K562 (cell line): ENCODE measurements around the gene TSPAN18. TPM values are rescaled to one million over a fixed set of nuclear protein-coding genes. Genes with fewer than 3 reads are reported as not detected.

Experiments used
- ATAC-seq: fragments of 200-7000 bp; cut with Tn5 transposase; 3 replicates; pipeline ENCODE4 v1.9.1; 2020; ENCODE audit warnings: moderate library complexity
- BruUV-seq: library from RNA; stranded (reverse); fragments of 400-500 nt; replicated peaks from 2 replicates; lab custom pipeline; 2021; lab: Mats Ljungman, UMichigan
- CTCF ChIA-PET: fragments of 300-600 bp; formaldehyde crosslinking; extraction: SDS; loops from one replicate; lab custom pipeline; 2021; ENCODE audit warnings: low intra/inter-chr PET ratio; lab: Yijun Ruan, JAX
- POLR2A ChIA-PET: fragments of 300-600, 350-650 bp; sonication (Branson Sonifier 250); formaldehyde crosslinking; extraction: SDS; loops from one replicate; lab custom pipeline; 2021; ENCODE audit warnings: antibody characterized with exemption, inconsistent platforms; lab: Yijun Ruan, JAX
- DNase-seq, 4 experiments: peaks; one replicate each; pipeline versions ENCODE4 v3.0.0 to v3.0.0-alpha.2; 2011 to 2018; ENCODE audit warnings: low spot score in 3 of 4, mixed read lengths in 3 of 4; ENCODE audit errors: extremely low read depth in 1 of 4
- FAIRE-seq: peaks from 2 replicates; lab custom pipeline; 2011; peaks lifted over from hg19 to GRCh38; lab: Jason Lieb, UNC
- H2AFZ ChIP-seq: 2 replicates; pipeline ENCODE4 v1.6.0; 2011; ENCODE audit warnings: low read depth, low read length, control low read depth, inconsistent platforms
- H3K27ac ChIP-seq: fragments of 200-600 bp; 3 replicates; pipeline ENCODE4 v1.8.0; 2011; ENCODE audit warnings: low read depth, mild to moderate bottlenecking, control low read depth, inconsistent platforms, low read length, moderate library complexity, mixed read lengths; ENCODE audit errors: extremely low read depth
- H3K27me3 ChIP-seq, 2 experiments: fragments of 300-600 bp in 1 of 2; 2 replicates in 1 of 2; 3 replicates in 1 of 2; pipeline versions ENCODE4 v1.6.0 to v1.8.0; 2011; ENCODE audit warnings: inconsistent platforms in 2 of 2, low read length in 2 of 2, mild to moderate bottlenecking in 1 of 2, mixed read lengths in 1 of 2, moderate library complexity in 1 of 2; ENCODE audit not compliant: control insufficient read depth in 2 of 2, insufficient read depth in 2 of 2
- H3K36me3 ChIP-seq: fragments of 300-600 bp; 3 replicates; pipeline ENCODE4 v1.8.0; 2011; ENCODE audit warnings: mild to moderate bottlenecking, low read length, inconsistent platforms; ENCODE audit not compliant: control insufficient read depth, insufficient read depth
- H3K4me1 ChIP-seq, 2 experiments: fragments of 200-600 bp in 1 of 2; replicated peaks in 1 of 2; 2 replicates in 1 of 2; 3 replicates in 1 of 2; pipeline versions ENCODE4 v1.5.1 to v1.8.0; 2011; ENCODE audit warnings: inconsistent platforms in 2 of 2, low read length in 2 of 2, mild to moderate bottlenecking in 1 of 2, mixed read lengths in 1 of 2, moderate library complexity in 1 of 2; ENCODE audit not compliant: control insufficient read depth in 2 of 2, insufficient read depth in 2 of 2
- H3K4me2 ChIP-seq: 2 replicates; pipeline ENCODE4 v1.6.1; 2011; ENCODE audit warnings: low read length, control low read depth, inconsistent platforms, mixed read lengths; ENCODE audit not compliant: insufficient read depth
- H3K4me3 ChIP-seq: fragments of 200-600 bp; sonication (generic), shearing (Covaris generic); 2 replicates; pipeline ENCODE4 v1.5.1; 2016; ENCODE audit warnings: control low read depth, inconsistent platforms
- H3K79me2 ChIP-seq: fragments of 200-600 bp; 3 replicates; pipeline ENCODE4 v1.8.0; 2011; ENCODE audit warnings: low read length, inconsistent platforms; ENCODE audit not compliant: control insufficient read depth, insufficient read depth
- H3K9ac ChIP-seq, 2 experiments: 2 replicates each; pipeline versions ENCODE4 v1.6.0 to v1.6.1; 2011; ENCODE audit warnings: low read depth in 2 of 2, low read length in 2 of 2, control low read depth in 1 of 2, inconsistent platforms in 1 of 2, mild to moderate bottlenecking in 1 of 2, mixed read lengths in 1 of 2; ENCODE audit not compliant: insufficient read depth in 1 of 2
- H3K9me1 ChIP-seq: one replicate; pipeline ENCODE4 v1.6.0; 2011; ENCODE audit warnings: inconsistent platforms, mild to moderate bottlenecking, low read length, moderate library complexity; ENCODE audit not compliant: control insufficient read depth, insufficient read depth
- H3K9me3 ChIP-seq: replicated peaks from 2 replicates; pipeline ENCODE4 v1.5.1; 2011; ENCODE audit warnings: low read depth, low read length, inconsistent platforms; ENCODE audit not compliant: control insufficient read depth, insufficient read depth
- H4K20me1 ChIP-seq: replicated peaks from 2 replicates; pipeline ENCODE4 v1.6.1; 2011; ENCODE audit warnings: low read length, inconsistent platforms, mixed read lengths; ENCODE audit not compliant: control insufficient read depth, insufficient read depth
- CEBPG ChIP-seq, 3 experiments: fragments of 200-800 bp in 1 of 3; sonication (Bioruptor generic) in 1 of 3; sonication (generic) in 1 of 3; formaldehyde crosslinking in 1 of 3; IDR thresholded peaks in 2 of 3; conservative IDR thresholded peaks in 1 of 3; 2 replicates each; pipeline versions ENCODE4 v1.6.1 to v1.8.0; 2016 to 2022; ENCODE audit warnings: missing compliant biosample characterization in 2 of 3, missing genetic modification characterization in 2 of 3, mild to moderate bottlenecking in 1 of 3, missing genetic modification reagents in 1 of 3
- ELF4 ChIP-seq: fragments of 450-650 bp; formaldehyde crosslinking; IDR thresholded peaks from 2 replicates; pipeline ENCODE4 v1.4.0; 2022; ENCODE audit warnings: missing genetic modification characterization
- NCOA2 ChIP-seq, 2 experiments: fragments of 450-650 bp; IDR thresholded peaks; 2 replicates each; pipeline ENCODE4 v1.6.1; 2018; ENCODE audit warnings: mild to moderate bottlenecking in 2 of 2, moderate library complexity in 1 of 2; ENCODE audit not compliant: partially characterized antibody in 2 of 2
- NELFE ChIP-seq: IDR thresholded peaks from 2 replicates; pipeline ENCODE4 v1.6.1; 2011; ENCODE audit warnings: mild to moderate bottlenecking; ENCODE audit not compliant: insufficient read depth, insufficient read length
- NR1H2 ChIP-seq: sonication (generic); formaldehyde crosslinking; IDR thresholded peaks from 2 replicates; pipeline ENCODE4 v1.4.0; 2020; ENCODE audit warnings: mild to moderate bottlenecking, missing genetic modification reagents
- PHTF2 ChIP-seq: fragments of 250-450 bp; sonication (Bioruptor Pico); IDR thresholded peaks from 2 replicates; pipeline ENCODE4 v1.5.0; 2021; ENCODE audit warnings: mild to moderate bottlenecking
- ZBTB5 ChIP-seq: fragments of 450-650 bp; IDR thresholded peaks from 2 replicates; pipeline ENCODE4 v1.6.1; 2017; ENCODE audit warnings: antibody characterized with exemption
- WGBS: fragments of 100-300 bp; shearing (Covaris generic); methylation state at CpG from one replicate; pipeline ENCODE4 v1.1.6; 2016; ENCODE audit warnings: low coverage, mixed read lengths; ENCODE audit not compliant: insufficient coverage; ENCODE audit errors: missing lambda C conversion rate; 5-methylcytosine and 5-hydroxymethylcytosine counted together
- in situ Hi-C: fragments of 300-500 bp; cut with MboI; formaldehyde crosslinking; loops from 4 replicates; pipeline ENCODE4 v1.15.0; 2018; ENCODE audit warnings: inconsistent platforms, mixed read lengths
- intact Hi-C: fragments of 100-400 bp; cut with micrococcal nuclease; formaldehyde crosslinking; loops from 2 replicates; pipeline ENCODE4 v1.14.2; 2022
- polyA plus RNA-seq, 8 experiments: library from polyadenylated mRNA; depleted of rRNA in 4 of 8; stranded (reverse) in 5 of 8; unstranded in 3 of 8; fragments of >200 nt; fragmentation: Nextera tagmentation in 2 of 8; fragmentation: Illumina TruSeq in 1 of 8; extraction: Ambion mirVana in 2 of 8; extraction: Trizol in 1 of 8; gene quantifications; 2 replicates each; pipeline versions ENCODE4 v1.2.1 to v1.2.3, GENCODE V29; 2011 to 2014; ENCODE audit warnings: inconsistent platforms in 1 of 8, missing spikeins in 1 of 8
- total RNA-seq, 7 experiments: library from RNA; depleted of rRNA in 6 of 7; stranded (reverse); fragments of >200 nt in 6 of 7; fragmentation: Illumina TruSeq in 2 of 7; extraction: Trizol in 2 of 7; gene quantifications; 2 replicates each; pipeline versions ENCODE4 v1.2.1 to v1.2.3, GENCODE V29; 2011 to 2021; ENCODE audit warnings: low replicate concordance in 1 of 7
- TF ChIP-seq, protein P1 (sequence below): IDR thresholded peaks from 2 replicates; pipeline ENCODE4 v1.6.1; 2012; ENCODE audit warnings: low read depth, low read length, improper control_type of control experiment, borderline replicate concordance

The TSPAN18 gene
- total and polyA plus RNA-seq, 9 of the 15 experiments (the other 6 are each of a cell fraction or from before 2014, with no cell fraction given), result 0.17 to 0.35 (median 0.22) TPM; not detected in 4

DNA sequence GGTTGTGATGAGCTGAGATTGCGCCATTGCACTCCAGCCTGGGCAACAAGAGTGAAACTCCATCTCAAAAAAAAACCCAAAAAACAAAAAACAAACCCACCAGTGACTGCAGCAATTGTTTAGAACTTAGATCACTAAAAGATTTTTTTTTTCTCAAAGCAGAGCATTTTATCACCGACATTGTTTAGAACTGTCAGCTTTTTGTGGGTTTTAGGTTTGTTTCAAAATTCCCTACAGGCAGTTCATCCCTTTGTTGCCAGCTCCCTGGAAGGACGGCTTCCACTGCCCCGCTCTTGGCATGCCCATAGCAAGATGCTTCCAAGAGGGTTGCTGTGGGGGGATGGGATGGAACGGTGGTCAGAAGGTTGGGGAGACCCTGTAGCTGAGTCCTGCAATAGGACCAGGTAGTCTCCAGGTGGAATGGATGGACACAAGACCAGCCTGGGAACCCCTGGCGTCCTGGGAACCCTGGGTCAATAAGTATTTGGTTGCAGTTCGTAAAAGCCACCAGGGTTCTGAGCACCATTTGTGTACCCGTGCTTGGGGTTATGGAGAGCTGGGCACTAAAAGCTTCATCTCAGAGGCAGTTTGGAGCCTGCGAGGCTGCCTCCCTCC lies 46.7 kb downstream of the TSPAN18 start:
- no peak for TF ChIP-seq NR1H2
- TF ChIP-seq NCOA2 (IDR thresholded peaks at IDR 0.05; ENCODE audit: partially characterized antibody in 2 of 2), result no peak
- no peak for TF ChIP-seq CEBPG (CRISPR knock-in tag; IDR thresholded peaks at IDR 0.05)
- no peak for TF ChIP-seq CEBPG (tag; conservative IDR thresholded peaks at IDR 0.05 in 1 of 2, IDR thresholded peaks at IDR 0.05 in 1 of 2)
- no peak for TF ChIP-seq NELFE
- TF ChIP-seq, protein P1, sequence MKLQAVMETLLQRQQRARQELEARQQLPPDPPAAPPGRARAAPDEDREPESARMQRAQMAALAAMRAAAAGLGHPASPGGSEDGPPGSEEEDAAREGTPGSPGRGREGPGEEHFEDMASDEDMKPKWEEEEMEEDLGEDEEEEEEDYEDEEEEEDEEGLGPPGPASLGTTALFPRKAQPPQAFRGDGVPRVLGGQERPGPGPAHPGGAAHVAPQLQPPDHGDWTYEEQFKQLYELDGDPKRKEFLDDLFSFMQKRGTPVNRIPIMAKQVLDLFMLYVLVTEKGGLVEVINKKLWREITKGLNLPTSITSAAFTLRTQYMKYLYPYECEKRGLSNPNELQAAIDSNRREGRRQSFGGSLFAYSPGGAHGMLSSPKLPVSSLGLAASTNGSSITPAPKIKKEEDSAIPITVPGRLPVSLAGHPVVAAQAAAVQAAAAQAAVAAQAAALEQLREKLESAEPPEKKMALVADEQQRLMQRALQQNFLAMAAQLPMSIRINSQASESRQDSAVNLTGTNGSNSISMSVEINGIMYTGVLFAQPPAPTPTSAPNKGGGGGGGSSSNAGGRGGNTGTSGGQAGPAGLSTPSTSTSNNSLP, result no peak
- TF ChIP-seq PHTF2 (CRISPR knock-in tag), result no peak
- no peak for TF ChIP-seq ELF4 (CRISPR knock-in tag)
- TF ChIP-seq ZBTB5, result no peak
- 23% methylated on average over 9 of the region's 9 CpGs for WGBS
- peaks cover 4 to 14% of the 10 kb centered on the region in 2 experiments; a peak in 3 of 5 replicates for H3K27me3 ChIP-seq
- H4K20me1 ChIP-seq, result peaks cover 5% of the 10 kb centered on the region; the same call in 1 of the 2 replicates
- H3K79me2 ChIP-seq, result no peaks in the 10 kb centered on the region
- no peaks in the 10 kb centered on the region for H3K9me3 ChIP-seq
- H2AFZ ChIP-seq, result no peak overlapping the region
- no peak overlapping the region for H3K4me2 ChIP-seq
- ChIA-PET CTCF (no interaction called here), POLR2A (interaction anchor here (0.6 to 0.7 kb wide), 2 partner anchors 27 to 307 kb away, joined by 3 to 4 read pairs; no protein-coding TSS in a partner anchor)
- H3K9me1 ChIP-seq, result no peaks in the 10 kb centered on the region
- H3K27ac ChIP-seq, result no peak overlapping the region
- FAIRE-seq (no peak), DNase-seq (no peak), ATAC-seq (no peak)
- H3K4me1 ChIP-seq, result peaks cover 0 to 23% of the 10 kb centered on the region in 2 experiments; a peak in 4 of 5 replicates
- in situ Hi-C loops, result no loop called here
- H3K36me3 ChIP-seq, result no peaks in the 10 kb centered on the region
- no peak overlapping the region for H3K4me3 ChIP-seq
- H3K9ac ChIP-seq, result no peak overlapping the region
- no TSS peak for BruUV-seq
- intact Hi-C loops, result no loop called here
